CD4-positive, alpha-beta T cell treated with Interleukin-1 beta for 1 hour (primary cell): ENCODE data around the gene CLDN4.
A peak's percentile ranks its signal among the peaks of the same experiment; 100 is the strongest.

Experiments used
- DNase-seq, 2 donors: peaks; one replicate each; pipeline ENCODE4 v3.0.0-alpha.2; 2020 to 2022

CLDN4 gene

DNA sequence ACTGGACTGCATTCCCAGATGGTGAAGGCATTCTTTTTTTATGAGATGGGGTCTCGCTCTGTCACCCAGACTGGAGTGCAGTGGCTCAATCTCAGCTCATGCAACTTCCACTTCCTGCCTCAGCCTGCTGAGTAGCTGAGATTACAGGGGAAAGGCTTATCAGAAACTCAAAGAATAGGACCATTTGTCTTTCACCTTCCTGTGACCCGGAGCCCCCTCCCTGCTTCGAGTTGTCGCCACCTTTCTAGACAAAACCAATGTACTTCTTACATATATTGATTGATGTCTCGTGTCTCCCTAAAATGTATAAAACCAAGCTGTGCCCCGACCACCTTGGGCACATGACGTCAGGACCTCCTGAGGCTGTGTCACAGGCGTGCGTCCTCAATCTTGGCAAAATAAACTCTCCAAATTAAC, 13.3 kb downstream of the CLDN4 start:
- no peak for DNase-seq

DNA sequence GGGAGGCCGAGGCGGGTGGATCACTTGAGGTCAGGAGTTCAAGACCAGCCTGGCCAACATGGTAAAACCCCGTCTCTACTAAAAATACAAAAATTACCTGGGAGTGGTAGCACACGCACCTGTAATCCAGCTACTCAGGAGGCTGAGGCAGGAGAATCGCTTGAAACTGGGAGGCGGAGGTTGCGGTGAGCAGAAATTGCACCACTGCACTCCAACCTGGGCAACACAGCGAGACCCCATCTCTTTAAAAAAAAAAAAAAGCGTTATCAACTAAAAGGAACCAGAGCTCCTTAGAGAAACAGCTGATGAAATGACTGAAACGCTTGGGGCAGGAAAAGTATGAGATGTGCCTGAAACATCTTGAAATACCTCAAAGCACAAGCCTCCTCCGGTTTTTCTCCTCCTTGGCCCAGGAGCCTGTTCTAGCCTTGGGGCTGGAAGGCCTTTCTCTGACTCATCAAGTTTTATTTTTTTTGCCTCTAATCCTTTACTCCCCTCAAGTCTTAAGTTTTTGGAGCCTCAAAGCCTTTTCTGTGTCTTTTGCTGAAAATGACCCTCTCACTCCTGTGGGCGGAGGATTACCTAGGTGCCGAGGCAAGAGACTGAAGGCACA, 14.2 kb downstream of the CLDN4 start:
- DNase-seq: no peak

DNA sequence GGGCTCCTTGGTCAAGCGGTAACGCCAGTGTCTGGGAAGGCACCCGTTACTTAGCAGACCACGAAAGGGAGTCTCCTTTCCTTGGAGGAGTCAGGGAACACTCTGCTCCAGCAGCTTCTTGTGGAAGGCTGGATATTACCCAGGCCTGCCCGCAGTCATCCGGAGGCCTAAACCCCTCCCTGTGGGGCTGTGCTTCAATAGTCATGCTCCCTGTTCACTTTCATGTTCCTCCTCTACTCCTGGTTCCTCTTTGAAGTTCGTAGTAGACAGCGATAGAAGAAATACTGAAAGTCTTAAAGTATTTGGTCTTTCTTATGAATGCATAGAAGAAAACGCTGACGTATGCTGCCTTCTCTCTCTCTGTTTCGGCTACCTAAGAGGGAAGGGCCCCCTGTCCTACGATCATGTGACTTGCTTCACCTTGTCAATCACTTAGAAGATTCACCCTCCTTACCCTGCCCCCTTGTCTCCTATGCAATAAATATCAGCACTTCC, 15.0 kb downstream of the CLDN4 start:
- DNase-seq: peak in 1 of 2 donors; percentile 27

DNA sequence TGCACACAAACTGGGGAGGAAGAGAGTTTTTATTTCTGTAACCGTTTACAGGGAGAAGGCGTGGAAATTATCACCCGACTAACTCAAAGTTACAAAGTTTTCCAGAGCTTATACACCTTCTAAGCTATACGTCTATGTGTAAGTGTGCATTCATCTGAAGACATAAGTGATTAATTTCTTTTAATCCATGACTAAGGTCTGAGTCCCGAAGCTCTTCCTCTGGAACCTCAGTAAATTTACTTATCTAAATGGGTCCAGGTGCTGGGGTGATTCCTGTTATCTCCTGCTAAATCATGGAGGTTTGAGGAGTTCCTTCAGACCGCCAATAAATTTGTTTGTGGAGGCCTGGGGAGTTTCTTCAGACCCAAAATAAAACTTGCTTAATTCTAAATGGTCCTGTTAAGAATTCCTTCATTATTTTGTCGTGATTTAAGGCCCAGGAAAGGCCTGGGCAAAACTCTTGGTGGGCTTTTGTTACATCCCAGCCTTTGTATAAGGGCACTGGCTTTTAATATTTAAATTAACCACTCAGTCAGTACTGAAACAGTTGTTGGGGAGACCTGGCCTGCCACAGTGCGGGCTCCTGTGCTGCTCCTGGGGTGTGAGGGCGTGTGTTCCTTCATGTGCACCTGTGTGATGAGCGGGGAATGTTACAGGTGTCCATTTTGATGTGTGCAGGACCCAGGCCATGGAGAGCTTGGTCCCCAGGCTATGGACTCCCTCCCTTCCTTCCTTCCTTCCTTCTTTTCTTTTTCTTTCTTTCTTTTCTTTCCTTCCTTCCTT, 17.3 kb downstream of the CLDN4 start:
- DNase-seq: no peak

DNA sequence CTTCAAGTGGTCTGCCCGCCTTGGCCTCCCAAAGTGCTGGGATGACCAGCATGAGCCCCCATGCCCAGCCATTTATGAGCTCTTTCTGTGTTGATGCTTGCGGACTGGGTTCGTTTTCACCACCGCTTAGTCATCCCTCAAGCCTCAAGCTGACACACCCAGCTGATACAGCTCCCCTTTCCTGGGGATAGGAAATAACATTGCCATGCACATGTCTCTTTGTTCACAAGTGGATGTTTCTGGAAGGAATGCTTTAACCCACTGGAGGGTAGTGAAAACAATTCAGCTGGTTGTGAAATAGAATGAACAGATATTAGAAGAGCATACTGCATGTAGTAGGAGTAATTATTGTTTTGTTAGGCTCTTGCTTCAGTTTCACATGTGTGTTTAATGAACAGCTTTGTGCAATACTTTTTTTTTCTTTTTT, 20.0 kb downstream of the CLDN4 start:
- peak in 1 of 2 donors; percentile 17 for DNase-seq

DNA sequence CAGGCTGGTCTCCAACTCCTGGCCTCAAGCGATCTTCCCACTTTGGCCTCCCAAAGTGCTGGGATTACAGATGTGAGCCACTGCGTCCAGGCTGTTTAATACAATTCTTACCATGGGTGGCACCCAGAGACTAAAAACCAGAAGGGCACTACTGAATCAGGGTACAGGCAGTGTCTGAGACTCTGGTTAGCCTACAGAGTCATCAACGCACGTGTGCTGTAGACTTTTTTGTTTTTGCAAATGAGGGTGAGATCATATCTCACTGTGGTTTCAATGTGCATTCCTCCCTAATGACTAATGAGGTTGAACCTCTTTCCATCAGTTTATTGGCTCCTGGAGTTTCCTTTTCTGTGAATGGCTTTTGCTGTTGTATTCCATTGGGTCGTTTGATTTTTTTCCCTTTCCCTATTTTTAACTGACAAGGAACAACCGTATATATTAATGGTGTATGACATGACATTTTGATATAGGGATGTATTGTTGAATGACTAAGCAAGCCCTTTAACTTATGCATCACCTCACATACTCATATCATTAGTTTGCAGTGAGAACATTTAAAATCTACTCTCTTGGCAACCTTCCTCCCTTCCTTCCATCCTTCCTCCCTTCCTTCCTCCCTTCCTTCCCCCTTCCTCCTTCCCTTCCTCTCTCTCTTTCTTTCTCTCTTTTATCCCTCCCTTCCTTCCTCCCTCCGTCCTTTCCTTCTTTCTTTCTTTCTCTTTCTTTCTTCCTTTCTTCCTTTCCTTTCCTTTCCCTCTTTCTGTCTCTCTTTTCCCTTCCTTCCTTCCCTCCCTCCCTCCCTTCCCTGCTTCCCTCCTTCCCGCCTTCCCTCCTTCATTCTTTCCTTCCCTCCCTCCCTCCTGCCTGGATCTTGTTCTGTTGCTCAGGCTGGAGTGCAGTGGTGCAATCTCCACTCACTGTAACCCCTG, 20.9 kb downstream of the CLDN4 start:
- peak in 1 of 2 donors; percentile 14 for DNase-seq

DNA sequence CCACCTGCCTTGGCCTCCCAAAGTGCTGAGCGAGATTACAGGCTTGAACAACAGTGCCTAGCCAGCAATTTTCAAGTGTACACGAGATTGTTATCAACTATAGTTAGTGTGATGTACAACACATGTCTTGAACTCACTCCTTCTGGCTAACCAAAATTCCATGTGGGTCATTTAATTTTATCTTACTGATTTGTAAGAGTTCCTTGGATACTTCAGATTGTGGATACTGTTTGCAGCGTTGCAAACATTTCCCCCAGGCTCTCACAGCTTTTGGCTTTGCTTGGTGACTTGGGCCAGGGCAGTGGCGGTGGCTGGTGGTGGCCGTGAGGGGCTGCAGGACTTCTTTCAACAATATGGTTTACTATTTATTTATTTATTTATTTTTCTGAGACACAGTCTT, 21.7 kb downstream of the CLDN4 start:
- no peak for DNase-seq

DNA sequence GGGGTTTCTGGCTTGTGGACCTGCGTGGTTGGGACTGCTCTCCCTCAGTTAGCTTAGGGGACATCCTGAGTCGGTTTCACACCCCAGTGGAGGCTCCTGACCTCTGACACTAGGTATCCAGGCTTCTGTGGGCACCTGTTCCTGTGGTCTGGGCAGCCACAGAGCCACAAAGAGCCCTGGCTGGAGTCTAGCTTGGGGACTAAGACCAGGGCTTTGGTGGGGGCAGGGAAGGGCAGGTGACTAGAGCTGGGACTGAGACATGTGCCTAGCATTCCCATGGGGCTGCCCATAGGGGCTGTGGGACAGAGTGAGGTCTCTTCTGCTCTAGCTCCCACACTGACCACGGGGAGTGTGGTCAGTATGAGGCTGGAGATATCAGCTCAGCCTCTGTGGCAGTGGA, 26.1 kb downstream of the CLDN4 start:
- no peak for DNase-seq

DNA sequence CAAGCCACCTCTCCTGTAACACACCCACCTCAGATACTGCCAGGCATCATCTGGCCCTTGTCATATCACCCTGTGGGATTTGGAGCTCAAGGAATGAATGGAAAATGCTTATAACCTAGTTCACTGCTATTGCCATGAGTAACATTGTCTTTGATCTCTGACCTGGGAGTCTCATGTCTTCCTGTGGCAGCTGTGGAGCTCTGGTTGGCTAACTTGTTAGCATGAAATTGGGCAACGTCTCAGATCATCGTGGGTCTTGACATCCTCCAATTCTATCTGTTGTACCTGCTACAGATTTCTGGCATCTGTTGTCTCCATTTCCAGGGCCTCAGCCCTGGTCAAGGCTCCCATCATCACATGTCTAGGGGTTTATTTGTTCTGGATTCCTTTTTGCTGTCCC, 28.0 kb downstream of the CLDN4 start:
- DNase-seq: no peak

DNA sequence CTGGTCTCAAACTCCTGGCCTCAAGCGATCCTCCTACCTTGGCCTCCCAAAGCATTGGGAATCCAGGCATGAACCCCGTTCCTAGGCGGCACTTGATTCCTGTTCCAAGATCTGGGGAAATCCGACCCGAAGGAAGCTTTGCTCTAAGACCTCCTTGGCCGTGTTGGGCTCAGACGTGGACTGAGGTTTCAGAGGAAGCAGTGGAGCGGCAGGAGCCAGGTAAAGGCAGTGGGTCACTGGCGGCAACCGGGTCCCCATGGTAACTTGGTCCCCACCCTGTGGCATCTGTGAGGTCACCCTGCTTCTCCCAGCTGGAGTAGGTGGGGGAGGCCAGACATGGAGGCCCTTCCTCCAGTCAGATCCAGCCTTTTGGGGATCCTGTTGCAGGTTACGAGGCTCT, 30.1 kb downstream of the CLDN4 start, which contains the start of gene TMEM270:
Gene TMEM270, plus strand, starts transcription at position 301 of the 400 bp plus-strand sequence. Its CDS starts 36 bp downstream, at position 337.
- DNase-seq: no peak

DNA sequence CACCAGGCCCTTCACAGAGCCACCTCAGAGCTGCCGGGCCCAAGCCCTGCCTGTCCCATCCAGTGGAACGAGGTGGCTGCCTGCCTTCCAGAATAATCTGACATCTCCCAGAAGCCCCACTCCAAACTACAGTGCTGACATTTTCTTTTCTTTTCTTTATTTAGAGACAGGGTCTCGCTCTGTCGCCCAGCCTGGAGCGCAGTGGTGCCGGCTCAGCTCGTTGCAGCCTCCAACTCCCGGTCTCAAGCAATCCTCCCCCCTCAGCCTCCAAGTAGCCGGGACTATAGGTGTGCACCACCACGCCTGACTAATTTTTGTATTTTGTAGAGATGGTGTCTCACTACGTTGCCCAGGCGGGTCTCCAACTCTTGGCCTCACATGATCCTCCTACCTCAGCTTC, 30.5 kb downstream of the CLDN4 start:
- no peak for DNase-seq

DNA sequence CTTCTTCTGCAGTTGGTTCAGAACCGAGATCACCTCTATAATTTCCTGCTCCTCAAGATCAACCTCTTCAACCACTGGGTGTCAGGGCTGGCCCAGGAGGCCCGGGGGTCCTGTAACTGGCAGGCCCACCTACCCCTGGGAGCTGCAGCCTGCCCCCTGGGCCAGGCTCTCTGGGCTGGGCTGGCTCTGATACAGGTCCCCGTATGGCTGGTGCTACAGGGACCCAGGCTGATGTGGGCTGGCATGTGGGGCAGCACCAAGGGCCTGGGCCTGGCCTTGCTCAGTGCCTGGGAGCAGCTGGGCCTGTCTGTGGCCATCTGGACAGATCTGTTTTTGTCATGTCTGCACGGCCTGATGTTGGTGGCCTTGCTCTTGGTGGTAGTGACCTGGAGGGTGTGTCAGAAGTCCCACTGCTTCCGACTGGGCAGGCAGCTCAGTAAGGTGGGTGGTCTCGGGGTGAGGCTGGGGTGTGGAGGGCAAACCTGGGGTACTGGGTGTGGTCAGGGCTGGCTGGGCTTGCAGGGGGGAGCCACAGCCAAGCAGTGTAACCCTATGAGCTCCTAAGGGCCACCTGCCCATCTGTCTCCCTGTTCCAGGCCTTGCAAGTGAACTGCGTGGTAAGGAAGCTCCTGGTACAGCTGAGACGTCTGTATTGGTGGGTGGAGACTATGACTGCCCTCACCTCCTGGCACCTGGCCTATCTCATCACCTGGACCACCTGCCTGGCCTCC, 34.4 kb downstream of the CLDN4 start:
- DNase-seq: no peak

DNA sequence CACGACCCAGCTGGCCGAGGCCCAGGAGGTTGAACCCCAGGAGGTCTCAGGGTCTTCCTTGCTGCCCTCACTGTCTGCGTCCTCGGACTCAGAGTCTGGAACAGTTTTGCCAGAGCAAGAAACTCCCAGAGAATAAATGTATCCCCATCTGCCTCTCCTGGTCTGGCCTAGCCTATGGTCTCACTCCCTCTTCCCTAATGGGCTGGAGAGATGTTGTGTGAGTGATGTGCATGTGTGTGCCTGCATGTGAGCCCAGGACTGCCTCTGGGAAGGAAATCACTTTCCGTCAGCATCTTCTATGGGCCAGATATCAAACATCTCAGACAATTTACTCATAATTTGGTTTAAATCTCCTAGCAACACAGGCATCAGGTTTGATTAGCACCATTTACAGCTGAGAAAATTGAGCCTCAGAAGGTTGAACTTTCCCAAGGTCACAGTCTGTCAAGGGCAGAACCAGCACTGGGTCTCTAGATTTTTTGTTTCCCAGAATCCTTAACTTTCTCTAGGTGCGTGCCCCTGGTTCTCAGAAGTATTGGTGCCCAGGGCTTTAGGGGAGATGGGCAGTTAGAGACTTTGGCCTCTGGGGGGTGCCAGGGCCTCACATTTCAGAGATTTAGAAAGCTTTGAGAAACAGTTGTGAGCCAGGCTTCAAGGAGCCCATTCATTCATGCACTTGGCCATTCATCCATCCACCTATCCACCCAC, 35.1 kb downstream of the CLDN4 start:
- no peak for DNase-seq

DNA sequence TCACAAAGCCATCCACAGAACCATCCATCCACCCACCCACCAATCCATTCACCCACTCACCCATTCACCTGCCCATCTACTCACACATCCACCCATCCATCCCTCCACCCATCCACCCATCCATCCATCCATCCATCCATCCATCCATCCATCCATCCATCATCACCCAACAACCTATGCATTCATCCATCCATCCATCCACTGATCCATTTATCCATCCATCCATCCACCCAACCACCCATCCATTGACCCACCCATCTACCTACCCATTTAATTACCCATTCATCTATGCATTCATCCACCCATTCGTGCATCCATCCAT, 35.6 kb downstream of the CLDN4 start:
- no peak for DNase-seq

DNA sequence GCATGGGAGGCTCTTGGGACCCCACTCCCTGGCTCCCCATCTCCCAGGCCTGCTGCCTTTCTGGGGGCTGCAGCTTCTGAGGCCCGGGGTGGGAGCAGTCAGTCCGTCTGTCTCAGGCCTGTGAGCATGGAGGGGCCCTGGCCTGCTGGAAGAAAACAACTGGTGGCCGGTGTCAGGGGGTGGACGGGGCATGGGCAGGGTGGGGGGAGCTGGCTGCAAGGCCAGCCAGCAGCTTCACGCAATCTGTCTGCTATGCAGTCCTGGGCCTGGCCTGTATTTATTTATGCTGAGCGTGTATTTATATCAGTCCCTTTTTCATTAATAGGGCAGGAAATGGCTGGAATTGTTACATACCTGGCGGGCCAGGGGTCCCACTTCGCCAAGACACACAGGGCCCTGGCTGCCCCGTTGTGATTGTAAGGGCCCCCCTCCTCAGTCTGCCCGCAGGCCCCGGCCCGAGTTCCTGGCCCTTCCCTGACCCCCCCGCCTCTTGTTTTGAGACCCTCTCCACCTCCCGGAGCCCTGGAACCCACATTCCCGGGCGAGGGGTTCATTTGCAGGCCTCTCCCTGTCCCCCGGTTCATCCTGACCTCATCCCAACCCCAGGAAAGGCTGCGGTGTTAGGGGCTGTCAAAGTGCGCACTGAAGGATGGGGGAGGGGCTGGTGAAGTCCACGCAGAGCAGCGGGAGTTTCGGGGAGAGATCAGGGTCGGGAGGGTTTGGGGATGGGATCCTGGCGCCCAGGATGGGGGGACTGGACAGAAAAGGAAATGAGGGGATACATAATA, 38.4 kb downstream of the CLDN4 start:
- DNase-seq: no peak

DNA sequence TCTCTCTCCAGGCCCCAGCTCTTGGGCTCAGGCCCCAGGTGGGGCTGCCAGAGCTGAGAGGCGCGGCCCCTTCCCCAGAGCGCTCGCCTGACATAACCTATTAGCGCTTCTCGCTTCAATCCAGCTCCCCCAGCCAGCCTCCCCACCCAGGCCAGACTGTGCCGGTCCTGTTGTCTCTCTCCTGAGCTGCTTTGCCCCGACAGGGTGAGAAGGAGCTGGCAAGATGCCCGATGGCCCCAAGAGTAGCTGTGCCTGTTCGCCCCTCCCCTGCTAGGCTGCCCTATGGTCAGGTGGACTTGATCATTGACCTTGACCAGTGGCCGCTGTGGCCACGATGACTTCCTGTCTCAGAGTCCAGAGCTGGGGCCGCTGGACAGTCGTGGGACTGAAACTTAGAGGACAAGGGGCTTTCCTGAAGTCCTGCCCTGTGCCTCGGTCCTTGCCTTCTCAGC, 39.3 kb downstream of the CLDN4 start:
- DNase-seq: no peak

DNA sequence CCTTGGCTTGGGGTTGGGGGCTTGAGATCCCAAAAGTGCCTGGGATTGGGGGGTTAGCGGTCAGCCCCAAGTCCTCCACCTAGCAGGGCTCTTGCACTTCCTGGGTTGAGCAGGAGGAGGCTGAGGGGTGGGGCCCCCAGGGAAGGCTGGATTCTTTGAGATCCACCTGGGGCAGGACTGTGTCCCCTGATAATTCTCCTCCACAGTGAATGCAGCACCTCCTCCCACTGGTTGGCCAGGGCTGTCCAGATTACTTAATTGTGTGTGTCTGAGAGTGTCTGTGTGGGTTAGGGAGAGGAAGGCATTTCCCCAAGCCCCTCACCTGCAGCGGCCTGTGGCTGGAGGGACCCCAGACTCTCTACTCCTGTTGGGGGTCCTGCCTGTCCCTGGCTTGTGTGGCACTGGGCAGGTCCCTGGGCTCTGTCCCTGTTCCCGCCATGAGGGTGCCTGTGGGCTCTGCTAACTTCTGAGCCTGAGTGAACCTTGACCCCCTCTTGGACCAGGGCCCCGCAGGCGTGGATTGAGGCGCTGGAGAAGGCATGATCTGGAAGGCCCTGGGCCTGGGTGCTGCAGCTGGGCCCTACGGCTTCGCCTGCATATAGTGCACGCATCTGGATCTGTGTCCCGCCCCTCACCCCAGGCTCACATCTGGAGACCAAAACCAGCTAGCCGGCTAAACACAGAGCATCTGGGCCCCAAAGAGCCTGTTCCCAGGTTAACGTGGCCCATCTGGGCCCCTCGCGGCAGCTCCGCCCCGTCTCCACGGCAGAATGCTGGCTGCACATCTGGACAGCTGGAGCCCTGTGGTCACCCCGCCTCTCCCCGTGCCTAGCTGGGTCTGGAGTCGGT, 40.6 kb downstream of the CLDN4 start:
- DNase-seq: no peak

DNA sequence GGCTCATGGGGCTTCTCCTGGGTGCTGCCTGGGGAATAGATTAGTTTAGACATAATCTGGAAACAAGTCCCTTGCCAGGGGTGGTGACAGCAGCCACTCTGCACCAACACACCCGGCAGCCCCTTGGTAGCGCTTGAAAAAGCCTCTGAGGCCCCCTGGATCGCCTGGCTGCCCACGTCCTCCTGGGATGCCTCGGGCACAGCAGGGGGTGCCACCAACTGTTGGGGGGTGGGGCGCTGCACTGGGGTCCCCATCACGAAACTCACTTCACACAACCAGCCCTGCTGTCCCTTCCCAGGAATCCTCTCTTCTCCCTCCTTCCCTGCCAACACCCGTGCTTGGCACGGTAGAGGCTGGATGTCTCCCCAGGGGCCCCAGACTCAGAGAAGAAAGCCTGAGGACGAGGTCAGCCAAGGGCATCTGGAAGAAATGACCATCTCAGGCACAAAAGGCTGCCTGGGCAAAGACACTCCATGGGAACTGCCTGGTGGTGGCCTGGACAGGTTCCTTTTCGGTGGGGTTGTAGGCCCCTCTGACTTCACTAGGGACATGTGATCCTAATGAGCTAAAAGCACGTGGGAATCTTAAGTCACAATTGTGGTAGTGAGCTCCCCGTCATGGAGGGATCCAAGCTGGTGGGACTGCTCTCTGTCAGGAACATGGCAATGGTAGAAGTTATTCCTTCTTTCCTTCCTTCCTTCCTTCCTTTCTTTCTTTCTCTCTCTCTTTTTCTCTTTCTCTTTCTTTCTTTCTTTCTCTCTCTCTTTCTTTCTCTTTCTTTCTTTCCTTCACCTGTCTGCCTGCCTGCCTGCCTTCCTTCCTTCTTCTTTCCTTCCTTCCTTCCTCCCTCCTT, 41.5 kb downstream of the CLDN4 start:
- no peak for DNase-seq

DNA sequence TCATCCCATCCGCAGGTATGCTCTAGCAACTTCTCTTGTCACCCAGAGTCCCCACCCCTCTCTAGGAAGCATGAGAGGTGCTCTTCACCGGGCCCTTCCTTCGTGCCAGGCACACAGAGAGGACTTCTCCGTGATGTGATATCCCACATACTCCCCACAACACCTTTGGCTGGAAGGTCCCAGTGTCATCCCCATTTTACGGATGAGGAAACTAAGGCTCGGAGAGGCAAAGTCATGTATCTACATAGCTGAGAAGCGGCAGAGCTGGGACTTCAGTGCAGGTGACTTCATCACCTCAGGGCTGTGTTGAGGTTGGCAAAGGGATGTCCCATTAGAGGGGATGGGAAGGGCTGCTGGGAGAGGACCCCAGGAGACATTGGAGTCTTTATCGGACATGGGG, 45.6 kb downstream of the CLDN4 start:
- no peak for DNase-seq
